NCI-H2227 (cell line): ENCODE data around the gene AHR.
"Not testable (repeated sequence)": the region's sequence is repeated elsewhere in the genome, so short reads cannot be mapped to it uniquely, and the experiment has no call there.

Source experiments
- DNase-seq: peaks from one replicate; lab custom pipeline; 2025; ENCODE audit not compliant: unreplicated experiment; lab: John Stamatoyannopoulos, UW

Gene AHR

GRCh38 chr7:17371671-17372524 lies 73.4 kb downstream of the AHR start:
- no peak for DNase-seq

DNA sequence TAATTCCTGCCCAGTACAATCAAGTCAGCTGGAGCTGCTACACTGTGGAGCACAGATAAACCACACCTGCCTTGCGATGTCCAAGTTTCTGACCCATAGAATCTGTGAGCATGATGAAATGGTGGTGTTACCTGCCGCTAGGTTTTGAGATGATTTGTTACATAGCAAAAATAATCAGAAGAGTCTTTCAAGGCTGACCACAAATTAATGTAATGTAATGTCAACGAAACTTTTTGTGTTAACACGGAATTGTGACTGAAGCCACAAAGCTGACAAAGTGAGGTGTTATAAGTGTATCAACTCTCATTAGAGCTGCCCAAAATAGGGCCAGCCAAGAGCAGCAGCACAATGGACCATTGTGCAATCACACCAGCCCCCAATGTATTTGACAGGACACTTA lies 75.7 kb downstream of the AHR start:
- DNase-seq, result no peak

- no peak for DNase-seq
These were observed 76.2 kb downstream of the AHR start for GRCh38 chr7:17374654-17375053.

GRCh38 chr7:17376595-17376994 lies 78.1 kb downstream of the AHR start:
- no peak for DNase-seq

DNA sequence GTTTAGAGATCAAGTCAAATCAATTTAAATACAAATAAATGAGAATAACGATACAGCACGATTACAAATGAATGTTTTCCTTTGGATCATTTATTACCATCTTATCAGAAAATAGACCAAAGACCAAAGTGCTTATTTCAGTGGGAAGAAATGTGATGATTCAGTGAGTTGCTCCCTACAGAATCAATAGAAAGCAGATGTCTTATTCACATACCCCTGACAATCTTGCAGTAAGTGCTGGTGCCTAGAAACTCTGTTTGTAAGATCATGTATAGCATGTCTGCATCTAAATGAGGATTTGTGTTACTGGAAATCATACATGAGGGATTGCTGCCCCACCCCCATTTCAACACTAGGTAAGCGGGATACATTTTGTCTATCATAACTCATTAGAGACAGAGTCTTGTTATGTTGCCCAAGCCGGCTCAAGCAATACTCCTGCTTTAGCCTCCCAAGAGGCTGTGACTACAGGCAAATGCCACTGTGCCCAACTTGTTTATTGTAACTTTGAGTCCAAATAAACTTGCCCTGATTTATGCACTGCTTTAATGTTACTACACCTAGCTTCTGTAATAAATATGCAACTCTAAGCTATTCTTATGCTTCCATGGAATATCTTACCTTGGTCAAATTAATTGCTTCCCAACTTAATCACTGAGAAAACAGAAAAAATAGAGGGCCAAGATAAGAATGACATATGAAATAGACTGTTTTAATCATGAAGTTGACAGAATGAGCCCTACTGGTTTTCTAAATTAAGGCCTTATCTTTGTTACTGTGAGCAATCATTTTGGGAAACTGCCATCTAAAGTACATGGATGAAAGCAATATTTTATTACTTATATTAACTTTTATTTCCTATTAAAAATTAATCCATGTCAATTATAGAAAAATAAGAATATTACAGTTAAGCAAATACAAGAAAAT lies 82.5 kb downstream of the AHR start:
- no peak for DNase-seq

DNA sequence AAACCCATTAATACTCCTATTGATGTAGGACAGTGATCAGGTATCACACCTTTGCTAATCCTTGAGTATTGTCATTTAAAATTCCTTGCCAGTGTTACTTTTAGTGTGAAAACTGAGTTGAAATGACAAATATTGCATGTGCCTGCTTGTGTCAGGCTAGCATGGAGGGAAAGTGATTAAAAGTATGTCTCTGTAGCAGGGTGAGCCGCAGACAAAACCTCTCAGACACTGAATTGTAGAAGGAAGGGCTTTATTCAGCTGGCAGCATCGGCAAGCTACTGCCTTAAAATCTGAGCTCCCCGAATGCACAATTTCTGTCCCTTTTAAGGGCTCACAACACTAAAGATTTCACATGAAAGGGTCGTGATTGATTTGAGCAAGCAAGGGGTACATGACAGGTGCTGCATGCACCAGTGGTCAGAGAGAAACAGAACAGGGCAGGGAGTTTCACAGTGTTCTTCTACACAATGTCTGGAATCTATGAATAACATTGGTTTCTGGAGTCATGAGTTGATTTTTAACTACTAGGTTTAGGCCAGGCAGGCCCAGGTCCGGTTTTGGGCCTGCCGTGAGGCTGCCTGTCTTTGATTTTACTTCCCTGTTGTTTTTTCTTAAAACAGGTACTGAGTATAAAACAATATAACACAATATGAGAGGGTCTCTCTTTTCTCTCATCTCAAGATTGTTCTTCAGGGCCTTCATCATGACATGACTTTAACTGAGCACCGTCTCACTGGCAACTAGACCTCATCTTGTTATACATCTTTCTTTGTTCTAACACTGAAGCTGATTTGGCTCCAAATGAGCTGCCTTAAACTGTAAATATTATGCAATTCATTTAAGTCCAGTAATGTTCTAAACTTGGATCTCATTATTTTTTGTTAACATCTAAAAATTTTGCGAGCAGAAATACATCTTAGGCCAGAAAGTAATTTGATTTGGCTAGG lies 84.2 kb downstream of the AHR start:
- DNase-seq, result not testable (repeated sequence)

GRCh38 chr7:17384400-17384799 lies 85.9 kb downstream of the AHR start:
- no peak for DNase-seq

GRCh38 chr7:17385612-17386011 lies 87.2 kb downstream of the AHR start:
- DNase-seq, result no peak

DNA sequence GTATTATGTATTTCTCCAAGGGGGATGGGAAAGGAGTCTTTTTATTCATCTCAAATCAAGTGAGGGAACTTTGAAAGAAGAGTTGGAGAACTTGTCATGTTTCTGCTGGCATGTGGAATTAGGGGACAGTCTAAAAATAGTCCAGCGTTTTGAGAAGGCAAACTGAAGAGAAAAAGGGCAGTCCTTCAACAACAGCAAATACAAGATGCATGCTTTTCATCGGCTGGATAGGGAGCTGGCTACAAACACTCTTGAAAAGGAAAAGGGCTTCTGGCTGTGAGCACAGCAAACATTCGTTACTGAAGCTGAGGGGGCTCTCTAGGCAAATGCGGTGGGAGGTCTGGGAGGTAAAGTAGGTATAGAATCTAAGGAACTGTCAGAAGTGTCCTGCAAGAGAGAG lies 91.9 kb downstream of the AHR start:
- no peak for DNase-seq

- no peak for DNase-seq
These were observed 92.9 kb downstream of the AHR start for GRCh38 chr7:17391366-17391765.

GRCh38 chr7:17392846-17393245 lies 94.4 kb downstream of the AHR start:
- DNase-seq, result no peak

- DNase-seq, result not testable (repeated sequence)
These were observed 96.1 kb downstream of the AHR start for GRCh38 chr7:17394563-17394962.
